IPS-18a (cell line): ENCODE results near the gene GFRA4.

Experiments
- H3K27ac ChIP-seq: one replicate; pipeline ENCODE4 v1.5.1; 2013; ENCODE audit warnings: low read length
- H3K27me3 ChIP-seq: one replicate; pipeline ENCODE4 v1.6.1; 2013; ENCODE audit warnings: mild to moderate bottlenecking, low read length; ENCODE audit not compliant: control insufficient read depth, insufficient read depth
- H3K36me3 ChIP-seq: one replicate; pipeline ENCODE4 v1.6.1; 2013; ENCODE audit warnings: low read depth, low read length; ENCODE audit not compliant: control insufficient read depth
- H3K4me1 ChIP-seq: one replicate; pipeline ENCODE4 v1.6.1; 2013; ENCODE audit warnings: low read depth, low read length; ENCODE audit not compliant: control insufficient read depth
- H3K4me3 ChIP-seq: one replicate; pipeline ENCODE4 v1.5.1; 2013; ENCODE audit warnings: low read length
- H3K9ac ChIP-seq: one replicate; pipeline ENCODE4 v1.6.1; 2013; ENCODE audit warnings: mild to moderate bottlenecking, low read length, moderate library complexity
- H3K9me3 ChIP-seq: one replicate; pipeline ENCODE4 v1.6.1; 2013; ENCODE audit warnings: low read depth, low read length; ENCODE audit not compliant: control insufficient read depth

GFRA4 gene

DNA sequence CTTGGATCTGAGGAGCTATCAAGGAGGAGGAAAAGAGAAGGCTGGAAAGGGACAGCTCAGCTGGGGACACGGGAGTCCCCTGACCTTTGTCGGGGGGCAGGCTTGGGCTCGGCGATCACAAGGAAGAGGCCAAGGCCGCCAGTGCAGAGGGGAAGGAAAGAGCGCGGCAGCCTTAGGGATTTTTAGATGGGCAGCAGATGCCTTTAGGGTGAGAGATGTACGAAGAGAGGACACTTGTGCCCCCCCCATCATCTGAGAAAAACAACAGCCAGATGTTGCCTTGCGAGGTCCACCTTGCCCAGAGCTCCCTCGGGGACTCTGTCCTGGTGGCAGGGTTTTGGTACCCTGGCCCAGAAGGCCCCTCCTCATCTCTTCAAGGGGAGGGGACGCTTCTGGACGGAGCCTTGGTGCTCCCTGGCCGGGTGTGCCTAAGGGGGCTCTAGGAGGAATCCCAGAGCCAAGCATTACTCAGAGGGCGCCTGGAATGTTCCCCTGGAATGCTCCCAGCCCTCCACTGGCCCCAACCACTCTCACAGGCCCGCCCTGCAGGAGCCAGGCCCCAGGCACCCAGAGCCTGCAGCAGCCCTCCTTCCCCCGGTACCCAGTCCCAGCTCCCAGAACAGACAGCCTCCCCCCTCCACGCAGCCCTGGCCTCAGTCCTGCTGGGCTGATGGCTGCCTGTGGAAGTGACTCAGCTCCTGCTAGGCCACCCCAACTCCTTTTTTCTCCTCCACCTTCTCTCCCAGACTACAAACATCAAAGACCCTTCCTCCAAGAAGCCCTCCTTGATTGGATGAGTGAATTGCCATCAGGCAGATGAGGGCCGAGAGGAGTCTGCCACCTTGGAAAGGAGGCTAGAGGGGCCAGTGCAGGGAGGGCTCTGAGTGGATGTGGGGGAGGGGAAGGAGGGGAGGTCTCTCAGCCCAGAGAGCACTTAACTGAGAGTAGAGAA is 16.8 kb upstream of the GFRA4 start:
- no peak overlapping the region for H3K9ac ChIP-seq
- H3K27me3 ChIP-seq: peaks cover 24% of the 10 kb centered on the region

DNA sequence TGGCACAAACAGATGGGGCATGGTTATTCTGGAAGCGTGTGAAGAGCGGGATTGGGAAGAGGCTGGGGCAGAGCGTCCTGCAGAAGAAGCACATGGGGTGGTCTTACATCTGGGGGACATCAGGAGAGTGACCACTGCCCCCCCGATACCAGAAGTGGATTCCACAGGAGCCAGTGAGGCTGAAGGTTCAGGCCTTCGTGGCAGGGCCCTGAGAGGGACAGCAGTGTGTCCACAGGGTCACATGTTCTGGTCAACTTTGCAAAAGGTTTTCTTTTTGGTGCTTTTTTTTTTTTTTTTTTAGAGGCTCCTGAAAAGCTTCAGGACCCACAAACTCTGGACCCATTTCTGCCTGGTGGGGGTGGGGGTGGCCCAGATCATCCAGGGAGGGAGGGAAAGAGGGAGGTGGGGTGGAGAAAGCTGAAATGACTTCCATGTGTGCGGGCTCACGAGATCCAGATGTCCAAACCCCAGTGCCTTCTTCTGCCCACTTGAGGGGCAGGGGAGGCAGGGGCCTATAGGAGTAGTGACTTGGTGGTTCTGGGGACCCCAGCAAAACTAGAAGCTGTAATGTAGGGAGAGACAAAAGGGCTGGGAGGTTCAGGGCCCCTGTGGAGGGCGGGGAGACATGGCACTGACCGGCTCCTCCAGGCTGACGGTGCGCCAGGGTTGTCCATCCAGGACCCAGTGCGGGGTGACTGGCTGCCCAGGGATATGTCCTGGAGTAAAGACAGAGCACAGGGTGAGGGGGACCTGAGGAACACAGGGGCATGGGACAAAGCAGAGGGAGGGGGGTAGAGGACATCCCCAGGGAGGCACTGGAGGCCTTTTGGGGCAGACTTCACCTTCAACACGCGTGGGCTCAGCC is 15.9 kb upstream of the GFRA4 start:
- Histone ChIP-seq H3K27me3 (peaks cover 23% of the 10 kb centered on the region), H3K27ac (no peak overlapping the region), H3K4me1 (no peaks in the 10 kb centered on the region), H3K4me3 (no peak overlapping the region), H3K9ac (no peak overlapping the region), H3K36me3 (no peaks in the 10 kb centered on the region), H3K9me3 (no peaks in the 10 kb centered on the region)

More for the DNA sequence above, 16.8 kb upstream of the GFRA4 start:
- peaks cover 8% of the 10 kb centered on the region for H3K4me1 ChIP-seq
- H3K9me3 ChIP-seq: no peaks in the 10 kb centered on the region
- H3K27ac ChIP-seq: no peak overlapping the region
- no peaks in the 10 kb centered on the region for H3K36me3 ChIP-seq
- H3K4me3 ChIP-seq: no peak overlapping the region

DNA sequence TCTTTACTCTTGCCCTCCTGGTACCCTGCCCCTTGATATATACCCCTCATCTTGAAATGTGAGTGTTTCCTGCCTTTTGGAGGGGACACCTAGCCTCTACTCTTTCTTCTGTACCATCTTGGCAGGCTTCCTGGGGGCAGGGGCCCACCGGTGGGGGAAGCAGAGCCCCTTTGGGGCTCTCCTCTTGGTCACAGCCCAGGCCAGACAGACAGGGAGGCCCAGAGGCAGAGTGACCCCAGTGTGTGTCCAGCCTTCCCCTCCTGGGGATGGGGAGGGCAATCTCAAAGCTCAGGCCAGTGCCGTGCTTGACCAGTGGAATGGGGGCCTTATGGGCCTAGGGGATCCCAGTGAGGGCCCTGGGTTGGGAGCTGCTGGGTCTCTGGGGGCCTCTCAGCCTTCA is 15.0 kb upstream of the GFRA4 start:
- Histone ChIP-seq H3K36me3 (no peaks in the 10 kb centered on the region), H3K27ac (no peak overlapping the region), H3K27me3 (peaks cover 18% of the 10 kb centered on the region), H3K9ac (no peak overlapping the region), H3K4me3 (no peak overlapping the region), H3K9me3 (no peaks in the 10 kb centered on the region), H3K4me1 (no peaks in the 10 kb centered on the region)

- H3K9ac ChIP-seq: no peak overlapping the region
- no peaks in the 10 kb centered on the region for H3K9me3 ChIP-seq
Observed at GRCh38 chr20:3677733-3678132, 14.5 kb upstream of the GFRA4 start.

GRCh38 chr20:3674995-3675900 is 12.0 kb upstream of the GFRA4 start:
- H3K27me3 ChIP-seq: no peaks in the 10 kb centered on the region
- no peaks in the 10 kb centered on the region for H3K36me3 ChIP-seq
- H3K9ac ChIP-seq: no peak overlapping the region
- no peak overlapping the region for H3K4me3 ChIP-seq
- H3K27ac ChIP-seq: no peak overlapping the region
- H3K9me3 ChIP-seq: no peaks in the 10 kb centered on the region
- H3K4me1 ChIP-seq: no peaks in the 10 kb centered on the region

More at GRCh38 chr20:3677733-3678132, 14.5 kb upstream of the GFRA4 start:
- H3K27me3 ChIP-seq: peaks cover 15% of the 10 kb centered on the region
- H3K4me3 ChIP-seq: no peak overlapping the region
- H3K36me3 ChIP-seq: no peaks in the 10 kb centered on the region
- H3K27ac ChIP-seq: no peak overlapping the region
- H3K4me1 ChIP-seq: no peaks in the 10 kb centered on the region

GRCh38 chr20:3674447-3674846 is 11.2 kb upstream of the GFRA4 start:
- H3K27me3 ChIP-seq: no peaks in the 10 kb centered on the region
- H3K27ac ChIP-seq: no peak overlapping the region
- H3K4me1 ChIP-seq: no peaks in the 10 kb centered on the region

DNA sequence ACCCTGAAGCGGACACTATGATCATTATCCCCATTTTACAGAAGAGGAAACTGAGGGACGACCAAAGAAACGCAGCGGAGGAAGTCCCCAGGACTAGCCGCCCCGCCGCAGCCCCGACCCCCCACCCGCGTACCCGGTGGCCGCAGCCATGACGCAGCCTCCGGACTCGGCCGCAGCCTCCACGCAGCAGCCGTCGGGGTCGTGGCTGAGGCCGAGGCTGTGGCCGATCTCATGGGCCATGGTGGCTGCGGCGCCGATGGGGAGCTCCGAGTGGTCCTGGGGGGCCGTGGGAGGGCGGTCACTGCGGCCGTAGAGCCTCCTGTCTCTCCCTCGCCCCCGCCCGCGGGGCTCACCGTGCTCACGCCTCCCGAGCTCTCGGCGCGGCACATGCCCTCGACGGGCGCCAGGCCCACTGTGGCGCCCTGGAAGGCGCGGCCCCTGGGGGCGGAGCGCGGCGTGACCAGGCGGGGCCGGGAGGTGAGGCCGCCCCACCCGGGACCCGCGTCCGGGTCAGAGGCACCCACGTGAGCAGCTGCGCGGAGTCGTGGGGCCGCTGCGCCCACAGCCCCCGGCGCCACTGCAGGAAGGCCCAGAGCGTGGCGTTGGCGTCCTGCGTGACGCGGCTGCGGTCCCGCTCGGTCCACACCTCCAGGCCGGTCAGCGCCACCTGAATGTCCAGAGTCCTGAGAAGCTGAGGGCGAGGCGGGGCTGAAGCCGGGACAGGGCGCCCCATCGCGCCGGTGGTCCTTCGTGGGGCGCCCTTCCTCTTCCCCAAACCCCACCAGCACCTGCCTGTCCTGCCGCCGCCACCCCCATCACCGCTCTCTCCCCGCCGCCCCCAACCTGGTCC is 10.2 kb upstream of the GFRA4 start:
- no peak overlapping the region for H3K27ac ChIP-seq
- no peaks in the 10 kb centered on the region for H3K4me1 ChIP-seq
- no peaks in the 10 kb centered on the region for H3K36me3 ChIP-seq
- no peak overlapping the region for H3K9ac ChIP-seq
- H3K4me3 ChIP-seq: no peak overlapping the region
- no peaks in the 10 kb centered on the region for H3K27me3 ChIP-seq
- H3K9me3 ChIP-seq: no peaks in the 10 kb centered on the region

More at GRCh38 chr20:3674447-3674846, 11.2 kb upstream of the GFRA4 start:
- no peaks in the 10 kb centered on the region for H3K9me3 ChIP-seq
- no peaks in the 10 kb centered on the region for H3K36me3 ChIP-seq
- H3K9ac ChIP-seq: no peak overlapping the region
- no peak overlapping the region for H3K4me3 ChIP-seq

DNA sequence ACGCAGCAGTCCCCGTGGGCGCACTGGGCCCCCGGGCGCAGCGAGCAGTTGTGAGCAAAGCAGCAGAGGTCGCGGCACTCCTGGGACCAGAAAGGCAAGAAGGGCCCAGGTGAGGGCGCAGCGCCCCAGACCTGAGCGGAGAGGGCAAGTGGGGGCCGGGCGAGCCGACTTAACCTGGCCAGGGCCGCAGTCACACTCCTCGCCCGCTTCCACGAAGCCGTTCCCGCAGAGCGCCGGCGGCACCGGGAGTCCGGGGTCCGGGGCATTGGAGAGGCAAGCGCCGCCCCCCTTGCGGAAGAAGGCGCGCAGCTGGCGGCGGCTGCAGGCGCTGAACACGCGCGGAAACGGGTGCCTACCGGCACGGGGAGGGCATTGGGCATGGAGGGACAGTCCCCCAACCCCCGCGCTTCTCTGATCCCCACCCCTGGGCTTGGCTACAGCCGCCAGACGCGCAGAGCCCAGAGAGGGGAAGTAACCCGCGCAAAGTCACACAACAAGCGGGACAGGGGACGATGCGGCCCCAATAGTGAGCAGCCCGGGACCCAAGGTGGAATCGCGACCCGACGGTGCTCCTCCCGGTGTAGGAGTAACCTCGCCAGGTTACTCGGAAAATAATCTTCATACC is 9.5 kb upstream of the GFRA4 start:
- no peaks in the 10 kb centered on the region for H3K36me3 ChIP-seq
- no peak overlapping the region for H3K4me3 ChIP-seq
- no peaks in the 10 kb centered on the region for H3K4me1 ChIP-seq
- H3K9ac ChIP-seq: no peak overlapping the region
- H3K27me3 ChIP-seq: no peaks in the 10 kb centered on the region
- H3K9me3 ChIP-seq: no peaks in the 10 kb centered on the region
- no peak overlapping the region for H3K27ac ChIP-seq

GRCh38 chr20:3671986-3672546 is 8.9 kb upstream of the GFRA4 start:
- H3K27ac ChIP-seq: no peak overlapping the region
- no peaks in the 10 kb centered on the region for H3K36me3 ChIP-seq
- H3K9me3 ChIP-seq: no peaks in the 10 kb centered on the region
- H3K27me3 ChIP-seq: no peaks in the 10 kb centered on the region
- no peak overlapping the region for H3K4me3 ChIP-seq
- no peak overlapping the region for H3K9ac ChIP-seq
- H3K4me1 ChIP-seq: no peaks in the 10 kb centered on the region

DNA sequence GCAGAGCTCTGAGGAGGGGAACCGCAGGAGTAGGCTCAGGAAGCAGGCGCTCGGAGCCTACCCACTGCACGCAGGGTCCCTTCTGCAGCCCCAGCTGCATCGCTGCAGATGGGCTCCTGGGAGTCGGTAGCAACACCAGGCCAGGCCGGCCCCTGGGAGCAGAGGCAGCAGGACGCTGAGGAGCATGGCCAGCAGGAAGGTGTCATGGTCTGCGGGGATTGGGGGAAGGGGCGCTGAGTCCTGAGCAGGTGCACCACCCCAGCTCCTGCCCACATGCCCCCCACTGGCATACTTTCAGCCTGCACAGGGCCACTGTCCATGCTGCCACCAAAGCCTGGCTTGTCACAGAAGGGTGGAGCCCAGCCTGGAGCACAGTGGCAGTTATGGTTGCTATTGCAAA is 7.7 kb upstream of the GFRA4 start:
- Histone ChIP-seq H3K4me1 (no peaks in the 10 kb centered on the region), H3K27ac (no peak overlapping the region), H3K36me3 (no peaks in the 10 kb centered on the region), H3K4me3 (no peak overlapping the region), H3K27me3 (no peaks in the 10 kb centered on the region), H3K9me3 (no peaks in the 10 kb centered on the region), H3K9ac (no peak overlapping the region)
